HepG2 (cell line): Measurements from ENCODE around the gene RNF213. TPM values are rescaled to one million over a fixed set of nuclear protein-coding genes. Genes with fewer than 3 reads are reported as not detected.

Experiments used
- ATAC-seq: fragments of 200-7000 bp; cut with Tn5 transposase; 3 replicates; pipeline ENCODE4 v1.9.1; 2020; ENCODE audit warnings: mild to moderate bottlenecking, moderate library complexity
- BruUV-seq: library from RNA; stranded (reverse); fragments of 400-500 nt; replicated peaks from 2 replicates; lab custom pipeline; 2021; lab: Mats Ljungman, UMichigan
- CTCF ChIA-PET: fragments of 300-600 bp; formaldehyde crosslinking; extraction: SDS; loops from one replicate; lab custom pipeline; 2021; ENCODE audit warnings: low total read pairs, inconsistent platforms, low intra/inter-chr PET ratio; lab: Yijun Ruan, JAX
- POLR2A ChIA-PET: fragments of 350-600 bp; sonication (Branson Sonifier 250); formaldehyde crosslinking; loops from one replicate; lab custom pipeline; 2020; ENCODE audit warnings: antibody characterized with exemption, inconsistent platforms; lab: Yijun Ruan, JAX
- DNase-seq: peaks from one replicate; pipeline ENCODE4 v3.0.0-alpha.2; 2015; ENCODE audit warnings: low spot score
- FAIRE-seq: peaks from 3 replicates; lab custom pipeline; 2011; peaks lifted over from hg19 to GRCh38; lab: Jason Lieb, UNC
- H2AFZ ChIP-seq: one replicate; pipeline ENCODE4 v1.6.1; 2011; ENCODE audit warnings: low read length, inconsistent platforms
- H3K27ac ChIP-seq: fragments of 300-600 bp; 3 replicates; pipeline ENCODE4 v1.8.0; 2011; ENCODE audit warnings: mixed run types, mild to moderate bottlenecking, mixed read lengths, low read length, inconsistent platforms; ENCODE audit not compliant: insufficient read depth; ENCODE audit errors: extremely low read length
- H3K27me3 ChIP-seq, 2 experiments: fragments of 200-600 bp in 1 of 2; 2 replicates in 1 of 2; 3 replicates in 1 of 2; pipeline versions ENCODE4 v1.6.0 to v1.8.0; 2011; ENCODE audit warnings: low read length in 2 of 2, mild to moderate bottlenecking in 2 of 2, moderate library complexity in 2 of 2, inconsistent platforms in 1 of 2; ENCODE audit not compliant: insufficient read depth in 2 of 2, control insufficient read depth in 1 of 2
- H3K36me3 ChIP-seq, 2 experiments: fragments of 200-600 bp in 1 of 2; replicated peaks in 1 of 2; 2 replicates in 1 of 2; 3 replicates in 1 of 2; pipeline versions ENCODE4 v1.5.1 to v1.8.0; 2011; ENCODE audit warnings: low read length in 2 of 2, inconsistent platforms in 1 of 2; ENCODE audit not compliant: insufficient read depth in 2 of 2, control insufficient read depth in 1 of 2
- H3K4me1 ChIP-seq: 2 replicates; pipeline ENCODE4 v1.5.1; 2012; ENCODE audit warnings: low read length, inconsistent platforms; ENCODE audit not compliant: insufficient read depth
- H3K4me2 ChIP-seq: 2 replicates; pipeline ENCODE4 v1.6.0; 2011; ENCODE audit warnings: low read depth, low read length, inconsistent platforms
- H3K4me3 ChIP-seq, 3 experiments: fragments of 200-600 bp in 1 of 3; sonication (generic), shearing (Covaris generic) in 1 of 3; replicated peaks in 1 of 3; 2 replicates each; pipeline ENCODE4 v1.5.1; 2011 to 2016; ENCODE audit warnings: low read length in 3 of 3, inconsistent platforms in 2 of 3, low read depth in 2 of 3, mild to moderate bottlenecking in 2 of 3, control low read depth in 1 of 3, mixed read lengths in 1 of 3; ENCODE audit not compliant: insufficient read depth in 1 of 3
- H3K79me2 ChIP-seq: one replicate; pipeline ENCODE4 v1.6.1; 2011; ENCODE audit warnings: low read length, inconsistent platforms; ENCODE audit not compliant: insufficient read depth
- H3K9ac ChIP-seq: 2 replicates; pipeline ENCODE4 v1.6.0; 2011; ENCODE audit warnings: mild to moderate bottlenecking, low read depth, low read length, inconsistent platforms; ENCODE audit not compliant: insufficient read depth
- H3K9me3 ChIP-seq: 2 replicates; pipeline ENCODE4 v1.5.1; 2012; ENCODE audit warnings: mild to moderate bottlenecking, low read length
- H4K20me1 ChIP-seq: 2 replicates; pipeline ENCODE4 v1.6.0; 2011; ENCODE audit warnings: inconsistent platforms, mild to moderate bottlenecking, low read length, moderate library complexity; ENCODE audit not compliant: insufficient read depth
- CHD2 ChIP-seq: IDR thresholded peaks from 2 replicates; pipeline ENCODE4 v1.6.1; 2011; ENCODE audit warnings: low read depth, low read length, improper control_type of control experiment
- CTCF ChIP-seq: sonication (generic); formaldehyde crosslinking; IDR thresholded peaks from 2 replicates; pipeline ENCODE4 v1.5.0; 2020; ENCODE audit warnings: mild to moderate bottlenecking, missing genetic modification reagents, moderate library complexity
- GABPB1 ChIP-seq: IDR thresholded peaks from 2 replicates; pipeline ENCODE4 v1.6.1; 2016; ENCODE audit warnings: mild to moderate bottlenecking, missing genetic modification reagents, moderate library complexity, missing compliant biosample characterization
- MTA3 ChIP-seq: sonication (generic); formaldehyde crosslinking; IDR thresholded peaks from 2 replicates; pipeline ENCODE4 v1.4.0; 2020; ENCODE audit warnings: missing genetic modification reagents
- NFIB ChIP-seq: sonication (generic); formaldehyde crosslinking; IDR thresholded peaks from 2 replicates; pipeline ENCODE4 v1.9.0; 2021; ENCODE audit warnings: missing genetic modification reagents, mild to moderate bottlenecking, borderline replicate concordance
- RAD21 ChIP-seq: fragments of 450-650 bp; formaldehyde crosslinking; IDR thresholded peaks from 2 replicates; pipeline ENCODE4 v1.5.0; 2020; ENCODE audit warnings: mild to moderate bottlenecking
- REST ChIP-seq, 2 experiments: IDR thresholded peaks; 2 replicates each; pipeline ENCODE4 v1.6.1; 2011 to 2012; ENCODE audit warnings: low read length in 2 of 2, borderline replicate concordance in 1 of 2, low read depth in 1 of 2, mild to moderate bottlenecking in 1 of 2, moderate library complexity in 1 of 2
- SALL2 ChIP-seq: sonication (generic); formaldehyde crosslinking; IDR thresholded peaks from 2 replicates; pipeline ENCODE4 v1.8.1; 2023; ENCODE audit warnings: mild to moderate bottlenecking, missing genetic modification reagents, inconsistent platforms
- STAG1 ChIP-seq: sonication (generic); formaldehyde crosslinking; IDR thresholded peaks from 2 replicates; pipeline ENCODE4 v1.4.0; 2020; ENCODE audit warnings: missing genetic modification reagents
- TFDP2 ChIP-seq: sonication (generic); formaldehyde crosslinking; IDR thresholded peaks from 2 replicates; pipeline ENCODE4 v1.4.0; 2020; ENCODE audit warnings: missing genetic modification reagents
- ZFP62 ChIP-seq: sonication (generic); formaldehyde crosslinking; IDR thresholded peaks from 2 replicates; pipeline ENCODE4 v1.4.0; 2020; ENCODE audit warnings: missing genetic modification reagents
- ZNF331 ChIP-seq: sonication (generic); formaldehyde crosslinking; IDR thresholded peaks from 2 replicates; pipeline ENCODE4 v1.4.0; 2020; ENCODE audit warnings: missing genetic modification reagents
- ZNF335 ChIP-seq: sonication (generic); formaldehyde crosslinking; IDR thresholded peaks from 2 replicates; pipeline ENCODE4 v1.4.0; 2020; ENCODE audit warnings: missing genetic modification reagents
- ZNF672 ChIP-seq: sonication (generic); formaldehyde crosslinking; IDR thresholded peaks from 2 replicates; pipeline ENCODE4 v1.8.1; 2022; ENCODE audit warnings: missing genetic modification reagents
- ZNF687 ChIP-seq: sonication (generic); formaldehyde crosslinking; IDR thresholded peaks from 2 replicates; pipeline ENCODE4 v1.5.1; 2020; ENCODE audit warnings: mild to moderate bottlenecking, missing genetic modification reagents, moderate library complexity
- WGBS: methylation state at CpG from one replicate; pipeline ENCODE4 v1.1.6; 2017; ENCODE audit warnings: low lambda C conversion rate; 5-methylcytosine and 5-hydroxymethylcytosine counted together
- in situ Hi-C: cut with HindIII; loops from 2 replicates; pipeline ENCODE4 v1.10.0; 2017; ENCODE audit warnings: low pct_unique_long_range_greater_than_20kb; ENCODE audit not compliant: extremely low pct_ligation_motif_present
- intact Hi-C: fragments of 100-400 bp; cut with micrococcal nuclease; formaldehyde crosslinking; loops from one replicate; pipeline ENCODE4 v1.10.0; 2022; ENCODE audit not compliant: unreplicated experiment
- polyA plus RNA-seq, 8 experiments: library from polyadenylated mRNA; depleted of rRNA in 3 of 8; stranded (reverse) in 7 of 8; unstranded in 1 of 8; fragments of >200 nt; fragmentation: Illumina TruSeq in 4 of 8; extraction: Trizol in 4 of 8; gene quantifications; 2 replicates each; pipeline versions ENCODE4 v1.2.1 to v1.2.3, GENCODE V29; 2011 to 2016; ENCODE audit warnings: low read depth in 4 of 8, missing spikeins in 1 of 8, mixed read lengths in 1 of 8; ENCODE audit not compliant: insufficient read depth in 1 of 8
- total RNA-seq, 5 experiments: library from RNA; depleted of rRNA; stranded (reverse); fragments of >200 nt; fragmentation: Illumina TruSeq; extraction: Trizol; gene quantifications; 2 replicates each; pipeline ENCODE4 v1.2.3, GENCODE V29; 2016; ENCODE audit warnings: low read depth in 1 of 5

RNF213 gene
- total and polyA plus RNA-seq, 2 of the 13 experiments (the other 11 are each of a cell fraction or from before 2014, with no cell fraction given): 38.6 to 38.7 TPM

GRCh38 chr17:80252871-80253270, 7.8 kb upstream of the RNF213 start:
- H3K4me2 ChIP-seq: no peak overlapping the region
- intact Hi-C loops: no loop called here
- CTCF ChIA-PET: interaction anchor here (1.1 kb wide), 1 partner anchor 170 kb away, joined by 3 read pairs; no protein-coding TSS in a partner anchor
- TF ChIP-seq ZNF331 (0 out of 2 replicates have a peak, but pooled peaks have one; percentile 13), MTA3 (CRISPR knock-in tag) (no peak), ZFP62 (CRISPR knock-in tag) (no peak), TFDP2 (CRISPR knock-in tag) (no peak), GABPB1 (peak; percentile 14; the same call in 1 of the 2 replicates), ZNF335 (no peak), CTCF (CRISPR knock-in tag) (peak; percentile 67), SALL2 (no peak), REST (IDR thresholded peaks at IDR 0.05; ENCODE audit: borderline replicate concordance in 1 of 2, low read depth in 1 of 2, low read length in 2 of 2) (no peak), RAD21 (CRISPR knock-in tag) (peak; percentile 55), CHD2 (no peak), STAG1 (CRISPR knock-in tag) (peak; percentile 59), ZNF687 (CRISPR knock-in tag) (peak; percentile 17; the same call in 1 of the 2 replicates), ZNF672 (no peak), NFIB (CRISPR knock-in tag) (no peak)

More at GRCh38 chr17:80252871-80253270, 7.8 kb upstream of the RNF213 start:
- no peaks in the 10 kb centered on the region for H3K79me2 ChIP-seq
- POLR2A ChIA-PET: interaction anchor here (0.6 kb wide), 1 partner anchor 105 kb away, joined by 3 read pairs; no protein-coding TSS in a partner anchor
- 88% methylated on average over 12 of the region's 13 CpGs for WGBS
- H3K27ac ChIP-seq: no peak overlapping the region
- H3K4me1 ChIP-seq: peaks cover 18% of the 10 kb centered on the region
- BruUV-seq: no TSS peak
- DNase-seq: no peak
- no peaks in the 10 kb centered on the region for H3K36me3 ChIP-seq
- H3K4me3 ChIP-seq: no peak overlapping the region
- peak; percentile 59 for ATAC-seq
- no peaks in the 10 kb centered on the region for H4K20me1 ChIP-seq
- H3K9me3 ChIP-seq: no peaks in the 10 kb centered on the region
- in situ Hi-C loops: no loop called here
- H3K27me3 ChIP-seq: no peaks in the 10 kb centered on the region
- H2AFZ ChIP-seq: no peak overlapping the region
- FAIRE-seq: no peak
- no peak overlapping the region for H3K9ac ChIP-seq
